Spleen (tissue), 7 donors: ENCODE data around the gene TOGARAM1.

Source experiments
- CTCF ChIP-seq, 11 experiments: fragments of 200-600 bp in 7 of 11; fragments of 450-650 bp in 4 of 11; sonication (generic) in 4 of 11; IDR thresholded peaks in 8 of 11; conservative IDR thresholded peaks in 3 of 11; 1 replicate in 7 of 11; 2 replicates in 4 of 11; pipeline versions ENCODE4 v1.4.0 to v1.8.0; 2016 to 2021; ENCODE audit warnings: antibody characterized with exemption in 11 of 11, inconsistent platforms in 4 of 11, mild to moderate bottlenecking in 1 of 11
- POLR2A ChIP-seq, 3 donors: fragments of 450-650 bp; IDR thresholded peaks; one replicate each; pipeline ENCODE4 v1.5.1; 2017; ENCODE audit warnings: antibody characterized with exemption in 3 of 3, mild to moderate bottlenecking in 1 of 3
- POLR2AphosphoS5 ChIP-seq, 3 donors: sonication (generic); formaldehyde crosslinking; IDR thresholded peaks; one replicate each; pipeline ENCODE4 v1.5.1; 2017; ENCODE audit warnings: antibody characterized with exemption in 3 of 3
- donor health status: DM: no; HTN: no; CAD: no; lungs with moderate emphysema.
- donor health status: DM: no; HTN: no; CAD: no.
- donor health status: DM: no; HTN: no; CAD: no.

- no peak for TF ChIP-seq CTCF (IDR thresholded peaks at IDR 0.05 in 8 of 11, conservative IDR thresholded peaks at IDR 0.05 in 3 of 11)
- no peak for TF ChIP-seq POLR2A (IDR thresholded peaks at IDR 0.05)
- TF ChIP-seq POLR2AphosphoS5 (IDR thresholded peaks at IDR 0.05): no peak
Observed at GRCh38 chr14:44963775-44964380, 1.9 kb downstream of the TOGARAM1 start.
